Stimulated activated CD4-positive, alpha-beta T cell treated with anti-CD3 and anti-CD28 coated beads, Interleukin-2, amount 100 ng/mL, for 24 hours (primary cell): ENCODE measurements around the gene TOPAZ1.
"Not testable (repeated sequence)": the region's sequence is repeated elsewhere in the genome, so short reads cannot be mapped to it uniquely, and the experiment has no call there.

Source experiments
- DNase-seq, 2 donors: peaks; one replicate each; pipeline ENCODE4 v3.0.0-alpha.2; 2020

TOPAZ1 gene

GRCh38 chr3:44337248-44337785 is 95.6 kb downstream of the TOPAZ1 start:
- DNase-seq = no peak

GRCh38 chr3:44338010-44338827 is 96.5 kb downstream of the TOPAZ1 start, which contains the start of gene TCAIM:
TCAIM (plus strand) TSS chr3:44338766; CDS start chr3:44354783, 16,017 bp downstream.
- peak; percentile 98 for DNase-seq

- DNase-seq = no peak
These were observed 97.1 kb downstream of the TOPAZ1 start for GRCh38 chr3:44338828-44339127.

DNA sequence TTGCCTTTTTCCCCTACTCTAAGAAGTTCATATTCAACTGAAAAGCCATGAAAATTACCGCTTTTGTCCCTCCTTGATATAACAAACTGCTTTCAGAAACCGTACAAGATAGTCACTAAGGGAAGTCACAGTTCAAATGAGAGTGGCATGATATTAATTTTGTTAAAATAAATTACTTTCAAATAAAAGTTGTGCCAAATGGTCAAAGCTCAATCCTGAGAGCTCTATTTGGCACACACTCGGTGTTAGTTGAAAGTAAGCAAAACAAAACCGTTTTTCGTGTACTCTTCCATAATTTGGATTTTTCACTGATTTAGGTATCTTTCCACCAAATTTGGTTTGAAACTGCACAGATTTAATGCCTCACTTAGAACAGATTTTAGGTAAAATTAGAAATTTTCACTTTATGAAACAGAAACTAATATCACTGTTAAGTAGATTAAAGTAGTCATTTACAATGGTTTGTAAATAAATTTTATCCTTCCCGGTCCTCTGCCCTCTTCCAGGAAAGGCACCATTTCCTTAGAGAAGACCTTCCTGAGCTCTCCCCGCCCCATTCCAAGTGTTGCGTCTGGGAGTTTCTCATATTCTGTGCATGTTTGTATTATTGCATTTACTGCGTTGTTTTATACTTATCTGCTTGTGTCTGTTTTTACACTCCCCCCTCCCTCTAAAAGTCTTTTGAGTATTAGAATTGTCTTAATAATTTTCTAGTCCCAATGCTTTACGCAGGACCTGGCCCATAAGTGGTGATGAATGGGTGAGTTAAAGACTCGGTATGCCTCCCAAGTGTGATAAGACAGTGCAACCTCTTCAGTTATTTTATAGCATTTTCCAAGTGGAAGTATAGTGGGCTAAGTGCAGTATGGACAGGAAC is 97.7 kb downstream of the TOPAZ1 start:
- no peak for DNase-seq

- no peak for DNase-seq
These were observed 98.3 kb downstream of the TOPAZ1 start for GRCh38 chr3:44340058-44340395.

DNA sequence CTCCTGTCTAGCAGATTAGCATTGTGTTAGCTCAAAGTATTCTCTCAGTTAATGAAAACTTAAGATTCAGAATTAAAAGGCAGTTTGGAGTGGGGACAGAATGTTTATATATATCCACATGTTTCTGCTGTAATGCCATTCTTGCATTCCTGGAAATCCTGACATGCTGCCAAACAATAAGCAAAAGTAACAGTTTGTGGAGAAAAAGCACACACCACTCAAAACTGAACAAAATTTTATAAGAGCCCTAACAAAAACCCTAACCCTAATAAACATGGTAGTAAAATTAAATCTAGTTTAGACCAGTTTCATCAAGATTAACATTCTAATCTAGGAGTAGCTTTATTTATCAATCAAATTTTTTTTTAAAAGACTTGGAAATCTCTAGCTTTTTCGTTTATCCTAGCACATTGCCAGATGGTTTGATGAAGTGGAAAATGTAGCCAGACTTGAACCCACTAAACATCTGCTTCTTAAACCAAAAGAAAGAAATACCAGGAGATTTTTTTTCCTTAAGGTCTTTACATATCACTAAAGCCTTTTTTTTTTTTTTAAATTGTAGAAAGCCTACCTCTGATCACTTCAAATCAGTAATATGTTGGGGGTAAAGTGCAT is 100.6 kb downstream of the TOPAZ1 start:
- no peak for DNase-seq

GRCh38 chr3:44343421-44343820 is 101.7 kb downstream of the TOPAZ1 start:
- no peak for DNase-seq

DNA sequence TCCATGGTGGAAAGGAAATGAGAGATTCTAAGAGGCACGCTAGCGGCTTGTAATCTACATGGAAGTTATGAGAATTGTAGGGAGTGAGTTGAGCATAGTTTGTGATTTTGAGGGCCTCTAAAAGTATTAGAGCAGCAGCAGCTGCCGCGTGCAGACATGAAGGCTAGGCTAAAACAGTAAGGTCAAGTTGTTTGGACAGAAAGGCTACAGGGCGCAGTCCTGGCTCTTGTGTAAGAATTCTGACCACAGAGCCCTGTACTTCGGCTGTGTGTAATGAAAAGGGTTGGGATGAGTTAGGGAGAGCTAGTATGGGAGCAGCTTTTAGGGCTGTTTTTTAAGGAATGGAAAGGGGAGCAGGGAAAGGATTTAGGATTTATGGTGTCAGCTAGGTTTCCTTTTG is 104.9 kb downstream of the TOPAZ1 start:
- not testable (repeated sequence) for DNase-seq

GRCh38 chr3:44348993-44349392 is 107.3 kb downstream of the TOPAZ1 start:
- no peak for DNase-seq

DNA sequence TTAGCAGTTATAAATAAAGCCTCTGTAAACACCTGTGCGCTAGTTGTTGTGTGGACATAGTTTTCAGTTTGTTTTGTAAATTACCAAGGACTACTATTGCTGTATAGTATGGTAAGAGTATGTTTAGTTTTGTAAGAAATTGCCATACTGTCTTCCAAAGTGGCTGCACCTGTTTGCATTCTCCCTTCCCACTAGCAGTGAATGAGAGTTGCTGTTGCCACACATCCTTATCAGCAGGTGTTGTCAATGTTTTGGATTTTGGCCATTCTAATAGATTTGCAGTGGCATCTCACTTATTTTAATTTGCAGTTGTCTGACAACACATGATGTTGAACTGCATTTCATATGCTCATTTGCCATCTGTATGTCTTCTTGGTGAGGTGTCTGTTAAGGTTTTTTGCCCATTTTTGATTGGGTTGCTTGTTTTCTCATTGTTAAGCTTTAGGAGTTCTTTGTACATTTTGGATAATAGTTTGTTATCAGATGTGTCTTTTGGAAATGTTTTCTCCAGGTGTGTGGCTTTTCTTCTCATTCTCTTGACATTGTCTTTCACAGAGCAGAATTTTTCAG is 111.8 kb downstream of the TOPAZ1 start:
- DNase-seq = no peak

DNA sequence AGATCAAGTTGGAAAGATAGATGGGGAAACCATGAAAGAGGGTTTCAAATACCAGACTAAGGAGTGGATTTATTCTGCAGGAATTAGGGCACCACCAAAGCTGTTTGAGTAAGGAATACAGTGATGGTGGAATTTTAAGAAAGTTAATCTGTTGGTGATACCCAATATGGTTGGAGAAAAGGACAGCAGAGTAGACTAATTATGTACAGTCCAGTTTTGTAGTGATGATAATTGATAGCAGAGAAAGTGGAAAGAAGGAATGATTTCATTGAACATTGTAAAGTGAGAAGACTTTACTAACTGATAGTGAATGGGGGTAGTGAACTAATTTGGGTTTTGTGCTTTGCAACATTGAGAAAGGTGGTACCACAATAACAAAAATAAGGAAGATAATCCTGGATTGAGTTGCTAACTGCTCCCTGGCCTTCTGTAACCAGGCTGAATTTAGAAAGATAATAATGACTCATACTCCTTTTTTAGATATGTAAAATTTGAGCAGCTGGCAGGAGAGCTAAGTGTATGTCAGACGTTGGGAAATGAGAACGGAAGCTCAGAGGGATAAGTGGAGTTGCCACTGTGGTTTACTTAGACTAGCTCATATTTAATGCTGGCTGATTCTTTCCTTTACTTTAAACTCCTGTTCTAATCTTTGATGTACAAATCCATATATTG is 113.8 kb downstream of the TOPAZ1 start:
- no peak for DNase-seq

DNA sequence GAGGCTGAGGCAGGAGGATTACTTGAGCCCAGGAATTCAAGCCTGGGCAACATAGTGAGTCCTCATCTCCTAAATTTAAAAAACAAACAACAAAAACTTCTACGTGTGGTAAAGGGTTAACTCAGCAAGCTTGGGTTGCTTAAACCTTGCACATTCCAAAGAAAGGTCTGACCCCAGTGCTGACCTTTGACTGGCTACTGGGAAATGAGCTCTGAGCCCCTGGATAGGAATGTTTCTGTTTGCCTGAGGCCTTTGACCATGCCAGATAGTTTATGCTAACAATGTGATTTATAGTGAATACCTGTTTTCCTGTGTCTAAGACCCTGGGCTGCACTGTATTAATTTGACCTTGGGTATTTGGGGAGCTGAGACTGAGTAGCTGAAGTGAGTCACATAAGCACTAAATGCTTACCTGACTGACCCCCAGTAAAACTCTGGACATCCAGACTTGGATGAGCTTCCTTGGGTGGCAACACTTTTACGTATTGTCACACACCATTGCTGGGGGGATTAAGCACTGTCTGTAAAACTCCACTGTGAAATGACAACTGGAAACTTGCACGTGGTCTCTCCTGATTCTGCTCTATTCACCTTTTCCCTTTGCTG is 117.6 kb downstream of the TOPAZ1 start:
- no peak for DNase-seq

- DNase-seq = no peak
These were observed 121.9 kb downstream of the TOPAZ1 start for GRCh38 chr3:44363591-44363990.

DNA sequence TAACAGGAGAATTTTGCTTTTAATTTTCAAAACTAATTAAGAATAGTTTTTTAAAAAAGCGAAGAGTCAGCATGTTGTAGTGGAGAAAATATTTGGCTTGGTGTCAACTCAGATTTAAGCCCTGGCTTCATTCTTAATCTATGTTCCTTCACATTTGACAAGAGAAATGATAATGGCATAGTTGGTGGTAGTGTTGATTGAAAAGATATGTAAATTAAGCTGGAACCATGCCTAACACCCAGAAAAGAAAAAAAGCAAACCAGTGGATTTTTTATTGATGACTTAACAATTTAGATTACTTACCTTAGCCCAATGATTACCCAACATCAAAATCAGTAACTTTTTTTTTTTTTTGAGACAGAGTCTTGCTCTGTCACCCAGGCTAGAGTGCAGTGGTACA is 124.3 kb downstream of the TOPAZ1 start:
- no peak for DNase-seq

GRCh38 chr3:44375450-44375849 is 133.8 kb downstream of the TOPAZ1 start:
- no peak for DNase-seq
